Keratinocyte (primary cell): Measurements from ENCODE around the gene SSX2IP.

ENCODE experiments used
- EZH2 ChIP-seq: IDR thresholded peaks from one replicate; pipeline ENCODE4 v1.6.1; 2012; ENCODE audit warnings: inconsistent platforms, mild to moderate bottlenecking, low read length, moderate library complexity
- TF ChIP-seq, protein P1 (sequence below), 3 experiments: IDR thresholded peaks in 1 of 3; conservative IDR thresholded peaks in 1 of 3; optimal IDR thresholded peaks in 1 of 3; 2 replicates in 2 of 3; 3 replicates in 1 of 3; pipeline versions ENCODE3 to v1.5.1; 2011; ENCODE audit warnings: low read length in 3 of 3, mild to moderate bottlenecking in 3 of 3, moderate library complexity in 2 of 3, control low read depth in 1 of 3, inconsistent platforms in 1 of 3; ENCODE audit not compliant: insufficient read depth in 2 of 3; ENCODE audit errors: extremely low read depth in 1 of 3

DNA sequence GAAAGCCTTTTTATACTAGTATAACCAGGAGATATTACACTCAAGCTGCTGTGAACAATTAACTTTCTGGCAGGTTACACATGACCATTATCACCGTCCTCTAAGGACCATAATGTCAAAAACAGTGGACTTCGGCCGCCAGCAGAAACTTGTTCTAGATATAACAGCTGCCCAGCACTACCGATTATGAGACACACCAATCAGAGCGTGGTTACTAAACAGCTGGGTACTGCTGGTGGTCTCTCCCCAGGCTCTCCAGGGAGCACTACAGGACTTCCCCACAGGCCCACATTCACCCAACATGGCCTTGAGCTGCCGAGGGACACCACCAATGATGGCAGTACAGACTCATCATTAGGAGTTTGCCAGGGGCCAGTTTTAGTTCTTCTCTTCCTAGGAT is 58.1 kb downstream of the SSX2IP start:
- TF ChIP-seq, protein P1, sequence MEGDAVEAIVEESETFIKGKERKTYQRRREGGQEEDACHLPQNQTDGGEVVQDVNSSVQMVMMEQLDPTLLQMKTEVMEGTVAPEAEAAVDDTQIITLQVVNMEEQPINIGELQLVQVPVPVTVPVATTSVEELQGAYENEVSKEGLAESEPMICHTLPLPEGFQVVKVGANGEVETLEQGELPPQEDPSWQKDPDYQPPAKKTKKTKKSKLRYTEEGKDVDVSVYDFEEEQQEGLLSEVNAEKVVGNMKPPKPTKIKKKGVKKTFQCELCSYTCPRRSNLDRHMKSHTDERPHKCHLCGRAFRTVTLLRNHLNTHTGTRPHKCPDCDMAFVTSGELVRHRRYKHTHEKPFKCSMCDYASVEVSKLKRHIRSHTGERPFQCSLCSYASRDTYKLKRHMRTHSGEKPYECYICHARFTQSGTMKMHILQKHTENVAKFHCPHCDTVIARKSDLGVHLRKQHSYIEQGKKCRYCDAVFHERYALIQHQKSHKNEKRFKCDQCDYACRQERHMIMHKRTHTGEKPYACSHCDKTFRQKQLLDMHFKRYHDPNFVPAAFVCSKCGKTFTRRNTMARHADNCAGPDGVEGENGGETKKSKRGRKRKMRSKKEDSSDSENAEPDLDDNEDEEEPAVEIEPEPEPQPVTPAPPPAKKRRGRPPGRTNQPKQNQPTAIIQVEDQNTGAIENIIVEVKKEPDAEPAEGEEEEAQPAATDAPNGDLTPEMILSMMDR (optimal IDR thresholded peaks at IDR 0.05 in 1 of 3, IDR thresholded peaks at IDR 0.05 in 1 of 3, conservative IDR thresholded peaks at IDR 0.05 in 1 of 3; ENCODE audit: extremely low read depth in 1 of 3, insufficient read depth in 2 of 3, low read length in 3 of 3) = no peak
- no peak for TF ChIP-seq EZH2
